GM18511 (cell line): ENCODE data around the gene SSBP4.

Experiments
- ATAC-seq: cut with Tn5 transposase; IDR thresholded peaks from one replicate; pipeline ENCODE4 v1.9.1; 2021; ENCODE audit warnings: mild to moderate bottlenecking, moderate library complexity; ENCODE audit not compliant: unreplicated experiment

The SSBP4 gene

DNA sequence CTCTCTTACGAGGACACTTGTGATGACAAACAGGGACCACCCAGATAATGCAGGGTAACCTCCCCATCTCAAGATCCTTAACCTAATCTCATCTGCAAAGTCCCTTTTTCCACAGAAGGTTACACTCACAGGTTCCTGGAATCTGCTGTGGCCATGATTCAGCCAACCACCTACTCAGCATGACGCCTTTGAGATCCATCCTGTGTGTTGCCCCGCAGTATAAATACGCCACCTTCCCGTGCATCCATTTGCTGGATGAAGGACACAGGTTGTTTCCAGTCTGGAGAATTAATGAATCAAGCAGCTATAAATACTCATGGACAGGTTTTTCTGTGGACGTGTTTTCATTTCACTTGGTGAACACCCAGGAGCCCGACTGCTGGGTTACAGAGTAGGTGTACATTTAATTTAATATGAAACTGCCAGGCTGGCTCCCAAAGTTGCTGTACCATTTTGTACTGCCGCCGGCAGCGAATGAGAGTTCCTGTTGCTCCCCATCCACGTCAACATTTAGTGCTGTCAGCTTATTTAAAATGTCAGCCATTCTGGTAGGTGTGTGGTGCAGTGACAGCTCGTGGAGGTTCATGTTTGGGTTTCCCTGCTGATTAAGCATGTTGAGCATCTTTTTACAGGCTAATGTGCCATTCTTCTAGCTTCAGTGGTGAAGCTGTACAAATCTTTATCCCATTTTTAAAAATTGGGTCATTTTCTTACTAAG, 62.5 kb downstream of the SSBP4 start:
- ATAC-seq, result no peak

DNA sequence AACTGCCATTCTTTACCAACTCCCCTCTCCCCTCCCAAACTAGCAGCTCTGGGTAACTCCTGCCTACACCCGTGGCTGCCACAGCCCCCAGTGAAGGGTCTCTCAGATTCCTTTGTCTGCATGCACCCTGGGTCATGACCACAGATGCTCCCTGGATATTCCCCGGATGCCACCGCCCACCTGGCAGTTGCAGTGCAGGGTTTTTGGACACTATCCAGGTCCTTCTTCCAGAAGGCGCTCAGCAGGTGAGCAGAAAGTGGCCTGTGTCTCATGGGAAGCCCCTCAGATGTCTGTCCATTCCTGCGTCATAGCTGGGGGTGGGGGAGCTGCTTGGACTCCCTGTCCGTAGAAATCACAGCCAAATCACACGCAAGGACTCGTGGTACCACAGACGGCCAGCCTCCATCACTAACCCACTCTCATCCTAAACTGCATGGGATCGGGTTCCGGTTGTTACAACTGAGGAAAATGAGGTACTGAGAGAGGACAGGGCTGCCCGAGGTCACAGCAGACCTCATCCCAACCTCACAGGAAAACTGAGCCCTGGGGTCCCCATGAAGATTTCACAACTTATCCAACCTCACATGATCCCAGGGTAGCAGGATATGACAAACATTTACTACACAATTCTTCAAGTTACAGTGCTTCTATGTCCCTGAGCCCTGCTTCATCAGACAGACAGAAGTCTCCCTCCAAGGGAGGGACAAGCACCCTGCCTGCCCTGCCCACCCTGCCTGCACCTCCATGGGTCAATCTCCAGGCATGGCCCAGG, 64.1 kb downstream of the SSBP4 start:
- no peak for ATAC-seq
